Liver (tissue), 9 donors: ENCODE data around the gene ZDHHC19. TPM values are rescaled to one million over a fixed set of nuclear protein-coding genes. Genes with fewer than 3 reads are reported as not detected.

Source experiments
- DNase-seq: peaks from one replicate; pipeline ENCODE4 v3.0.0-alpha.2; 2017; ENCODE audit warnings: low spot score
- H3K27ac ChIP-seq, 2 donors: one replicate each; pipeline ENCODE4 v1.7.0; 2013; ENCODE audit warnings: inconsistent platforms in 2 of 2, low read length in 2 of 2, control low read depth in 1 of 2, low read depth in 1 of 2, mild to moderate bottlenecking in 1 of 2
- H3K27me3 ChIP-seq, 4 donors: one replicate each; pipeline versions ENCODE4 v1.6.1 to v1.7.0; 2013; ENCODE audit warnings: low read length in 3 of 4, inconsistent platforms in 1 of 4, mild to moderate bottlenecking in 1 of 4, moderate library complexity in 1 of 4; ENCODE audit not compliant: control insufficient read depth in 4 of 4, insufficient read depth in 4 of 4
- H3K36me3 ChIP-seq, 4 donors: one replicate each; pipeline versions ENCODE4 v1.6.1 to v1.7.0; 2013; ENCODE audit warnings: low read length in 3 of 4, mild to moderate bottlenecking in 3 of 4, low read depth in 1 of 4, moderate library complexity in 1 of 4; ENCODE audit not compliant: control insufficient read depth in 4 of 4, insufficient read depth in 3 of 4
- H3K4me1 ChIP-seq, 4 donors: one replicate each; pipeline versions ENCODE4 v1.6.1 to v1.7.0; 2013; ENCODE audit warnings: low read length in 3 of 4, mild to moderate bottlenecking in 3 of 4, moderate library complexity in 1 of 4; ENCODE audit not compliant: control insufficient read depth in 4 of 4, insufficient read depth in 4 of 4
- H3K4me3 ChIP-seq, 3 donors: one replicate each; pipeline versions ENCODE4 v1.6.1 to v1.7.0; 2013; ENCODE audit warnings: low read length in 3 of 3, control low read depth in 1 of 3, low read depth in 1 of 3, mild to moderate bottlenecking in 1 of 3
- H3K9ac ChIP-seq, 2 donors: one replicate each; pipeline ENCODE4 v1.7.0; 2013; ENCODE audit warnings: low read length in 2 of 2, mild to moderate bottlenecking in 2 of 2, moderate library complexity in 2 of 2, control low read depth in 1 of 2, low read depth in 1 of 2
- H3K9me3 ChIP-seq, 4 donors: one replicate each; pipeline versions ENCODE4 v1.6.1 to v1.7.0; 2013; ENCODE audit warnings: low read length in 3 of 4; ENCODE audit not compliant: control insufficient read depth in 4 of 4
- EGR1 ChIP-seq, 2 donors: IDR thresholded peaks; 2 replicates each; pipeline ENCODE4 v1.6.1; 2016 to 2018; ENCODE audit warnings: antibody characterized with exemption in 2 of 2, low read depth in 2 of 2
- FOXA1 ChIP-seq: IDR thresholded peaks from 2 replicates; pipeline ENCODE4 v1.6.1; 2016; ENCODE audit warnings: antibody characterized with exemption
- GABPA ChIP-seq, 2 donors: IDR thresholded peaks in 1 of 2; conservative IDR thresholded peaks in 1 of 2; 2 replicates each; pipeline ENCODE4 v1.6.1; 2016; ENCODE audit warnings: antibody characterized with exemption in 2 of 2, mild to moderate bottlenecking in 1 of 2, moderate library complexity in 1 of 2
- HNF4A ChIP-seq, 2 donors: conservative IDR thresholded peaks; 2 replicates each; pipeline ENCODE4 v1.6.1; 2016; ENCODE audit warnings: antibody characterized with exemption in 2 of 2, mild to moderate bottlenecking in 2 of 2
- JUND ChIP-seq, 2 donors: IDR thresholded peaks; 2 replicates each; pipeline ENCODE4 v1.6.1; 2016; ENCODE audit warnings: antibody characterized with exemption in 2 of 2
- NR2F2 ChIP-seq: IDR thresholded peaks from 2 replicates; pipeline ENCODE4 v1.6.1; 2016; ENCODE audit warnings: antibody characterized with exemption
- RAD21 ChIP-seq, 2 donors: IDR thresholded peaks; 2 replicates each; pipeline ENCODE4 v1.6.1; 2016; ENCODE audit warnings: antibody characterized with exemption in 2 of 2, mild to moderate bottlenecking in 2 of 2
- WGBS: extraction: QIAGEN DNeasy Blood & Tissue Kit; methylation state at CpG from one replicate; pipeline ENCODE4 v1.1.7; 2013; 5-methylcytosine and 5-hydroxymethylcytosine counted together
- polyA plus RNA-seq, 2 donors: library from polyadenylated mRNA; stranded (reverse) in 1 of 2; unstranded in 1 of 2; fragments of 200-250 nt in 1 of 2; fragments of >200 nt in 1 of 2; fragmentation: Nextera tagmentation in 1 of 2; extraction: Ambion mirVana in 1 of 2; gene quantifications; one replicate each; pipeline versions ENCODE4 v1.2.1 to v1.2.3, GENCODE V29; 2013 to 2015
- total RNA-seq, 2 donors: library from RNA; depleted of rRNA; stranded (reverse); fragments of >200 nt; gene quantifications; one replicate each; pipeline ENCODE4 v1.2.3, GENCODE V29; 2014
- TF ChIP-seq, protein P1 (sequence below): fragments of 150-350 bp; IDR thresholded peaks from 2 replicates; pipeline ENCODE4 v1.5.1; 2017; ENCODE audit warnings: improper control_type of control experiment, low read depth, low read length; ENCODE audit not compliant: missing input control
- TF ChIP-seq, protein P2 (sequence below): IDR thresholded peaks from 2 replicates; pipeline ENCODE4 v1.6.1; 2016; ENCODE audit warnings: antibody characterized with exemption
- TF ChIP-seq, protein P3 (sequence below): IDR thresholded peaks from 2 replicates; pipeline ENCODE4 v1.6.1; 2016; ENCODE audit warnings: antibody characterized with exemption
- TF ChIP-seq, protein P4 (sequence below): IDR thresholded peaks from 2 replicates; pipeline ENCODE4 v1.6.1; 2016; ENCODE audit warnings: antibody characterized with exemption, mild to moderate bottlenecking
- TF ChIP-seq, protein P5 (sequence below): IDR thresholded peaks from 2 replicates; pipeline ENCODE4 v1.6.1; 2016; ENCODE audit warnings: antibody characterized with exemption
- donor health status: healthy.
- donor health status: healthy.
- donor health status: healthy.
- donor health status: healthy.
- donor health status: healthy.

Gene ZDHHC19
- total and polyA plus RNA-seq, 4 donors: 0.42 to 1.5 (median 0.81) TPM

DNA sequence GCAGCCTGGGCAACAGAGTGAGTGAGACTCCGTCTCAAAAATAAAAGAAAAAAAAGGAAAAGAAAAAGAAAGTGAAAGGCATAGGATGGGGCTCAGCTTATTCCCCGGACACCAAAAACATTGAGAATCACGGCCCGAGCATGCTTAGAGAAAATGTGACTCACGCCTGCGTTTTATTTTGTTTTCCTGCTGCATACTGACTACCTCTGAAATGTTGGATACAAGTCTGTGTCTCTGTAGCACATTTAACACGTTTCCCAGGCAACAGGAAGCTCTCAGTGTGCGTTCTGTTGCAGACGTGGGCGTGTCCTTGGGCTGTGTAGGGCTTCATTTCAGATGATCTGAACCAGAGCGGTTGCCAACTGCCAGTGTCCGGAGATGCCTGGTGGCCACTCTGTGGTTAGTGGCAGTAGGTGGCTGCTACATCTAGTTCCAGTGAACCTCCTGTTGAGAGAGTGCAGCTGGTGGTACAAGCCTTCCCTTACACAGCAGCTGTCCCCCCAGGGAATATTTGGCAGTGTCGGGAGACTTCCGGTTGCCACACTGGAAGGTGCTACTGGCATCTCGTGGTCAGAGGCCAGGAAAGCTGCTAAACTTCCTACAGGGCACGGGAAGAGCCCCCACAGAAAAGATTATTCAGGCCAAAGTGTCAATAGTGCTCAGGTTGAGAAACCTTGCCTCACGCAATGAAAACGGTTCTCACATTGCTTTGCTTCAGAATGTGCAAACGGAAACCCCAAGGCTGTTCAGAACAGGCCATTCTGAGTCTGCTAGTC lies 8.2 kb upstream of the ZDHHC19 start:
- TF ChIP-seq JUND (IDR thresholded peaks at IDR 0.05) (peak in 1 of 2 donors; percentile 26), HNF4A (conservative IDR thresholded peaks at IDR 0.05) (no peak), RAD21 (IDR thresholded peaks at IDR 0.05) (peak in 1 of 2 donors; percentile 12), FOXA1 (no peak)
- no peak for DNase-seq
- no peaks in the 10 kb centered on the region for H3K27me3 ChIP-seq
- H3K27ac ChIP-seq: peak overlapping the region; percentile 42 to 54
- H3K4me3 ChIP-seq: no peak overlapping the region
- no peak overlapping the region for H3K9ac ChIP-seq
- H3K4me1 ChIP-seq: peaks cover 20 to 42% (median 29%) of the 10 kb centered on the region in 4 donors
- WGBS: 41% methylated on average over 19 of the region's 19 CpGs
- H3K36me3 ChIP-seq: peaks cover 0 to 7% (median 2%) of the 10 kb centered on the region in 4 donors
- no peaks in the 10 kb centered on the region for H3K9me3 ChIP-seq

DNA sequence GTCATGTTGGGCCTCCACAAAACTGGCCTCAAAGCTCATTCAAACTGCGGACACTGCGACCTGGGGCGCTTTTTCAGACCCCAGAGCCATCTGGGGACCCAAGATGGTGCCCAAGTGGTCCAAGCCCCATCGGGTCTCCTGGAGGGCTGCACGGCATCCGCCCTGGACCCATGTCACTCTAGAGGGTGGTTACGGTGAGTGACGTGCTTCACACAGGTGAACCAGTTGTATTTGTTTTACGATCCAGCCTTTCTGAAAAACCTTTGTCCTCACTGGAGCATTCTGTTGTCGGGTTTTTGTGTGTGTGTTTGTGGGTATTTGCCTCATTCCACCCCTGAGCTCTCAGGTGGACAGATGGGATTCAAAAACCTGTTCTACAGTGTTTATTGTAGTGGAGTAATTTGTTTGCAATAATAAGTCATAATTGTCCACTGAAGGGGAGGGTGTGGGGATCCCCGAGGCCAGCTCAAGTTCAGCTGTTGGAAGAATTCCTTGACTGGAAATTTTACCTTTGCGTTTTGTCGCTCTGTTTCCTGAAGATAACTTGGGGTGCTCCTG lies 7.0 kb upstream of the ZDHHC19 start:
- WGBS: 61% methylated on average over 13 of the region's 13 CpGs
- H3K27me3 ChIP-seq: no peaks in the 10 kb centered on the region
- no peak for DNase-seq
- TF ChIP-seq JUND (IDR thresholded peaks at IDR 0.05): no peak
- TF ChIP-seq, protein P1, sequence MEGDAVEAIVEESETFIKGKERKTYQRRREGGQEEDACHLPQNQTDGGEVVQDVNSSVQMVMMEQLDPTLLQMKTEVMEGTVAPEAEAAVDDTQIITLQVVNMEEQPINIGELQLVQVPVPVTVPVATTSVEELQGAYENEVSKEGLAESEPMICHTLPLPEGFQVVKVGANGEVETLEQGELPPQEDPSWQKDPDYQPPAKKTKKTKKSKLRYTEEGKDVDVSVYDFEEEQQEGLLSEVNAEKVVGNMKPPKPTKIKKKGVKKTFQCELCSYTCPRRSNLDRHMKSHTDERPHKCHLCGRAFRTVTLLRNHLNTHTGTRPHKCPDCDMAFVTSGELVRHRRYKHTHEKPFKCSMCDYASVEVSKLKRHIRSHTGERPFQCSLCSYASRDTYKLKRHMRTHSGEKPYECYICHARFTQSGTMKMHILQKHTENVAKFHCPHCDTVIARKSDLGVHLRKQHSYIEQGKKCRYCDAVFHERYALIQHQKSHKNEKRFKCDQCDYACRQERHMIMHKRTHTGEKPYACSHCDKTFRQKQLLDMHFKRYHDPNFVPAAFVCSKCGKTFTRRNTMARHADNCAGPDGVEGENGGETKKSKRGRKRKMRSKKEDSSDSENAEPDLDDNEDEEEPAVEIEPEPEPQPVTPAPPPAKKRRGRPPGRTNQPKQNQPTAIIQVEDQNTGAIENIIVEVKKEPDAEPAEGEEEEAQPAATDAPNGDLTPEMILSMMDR: no peak
- H3K4me1 ChIP-seq: peaks cover 20 to 49% (median 34%) of the 10 kb centered on the region in 4 donors
- H3K9ac ChIP-seq: no peak overlapping the region
- H3K36me3 ChIP-seq: peaks cover 0 to 5% (median 2%) of the 10 kb centered on the region in 4 donors
- peak overlapping the region in 1 of 3 donors; percentile 13 for H3K4me3 ChIP-seq
- H3K9me3 ChIP-seq: no peaks in the 10 kb centered on the region
- no peak overlapping the region for H3K27ac ChIP-seq

DNA sequence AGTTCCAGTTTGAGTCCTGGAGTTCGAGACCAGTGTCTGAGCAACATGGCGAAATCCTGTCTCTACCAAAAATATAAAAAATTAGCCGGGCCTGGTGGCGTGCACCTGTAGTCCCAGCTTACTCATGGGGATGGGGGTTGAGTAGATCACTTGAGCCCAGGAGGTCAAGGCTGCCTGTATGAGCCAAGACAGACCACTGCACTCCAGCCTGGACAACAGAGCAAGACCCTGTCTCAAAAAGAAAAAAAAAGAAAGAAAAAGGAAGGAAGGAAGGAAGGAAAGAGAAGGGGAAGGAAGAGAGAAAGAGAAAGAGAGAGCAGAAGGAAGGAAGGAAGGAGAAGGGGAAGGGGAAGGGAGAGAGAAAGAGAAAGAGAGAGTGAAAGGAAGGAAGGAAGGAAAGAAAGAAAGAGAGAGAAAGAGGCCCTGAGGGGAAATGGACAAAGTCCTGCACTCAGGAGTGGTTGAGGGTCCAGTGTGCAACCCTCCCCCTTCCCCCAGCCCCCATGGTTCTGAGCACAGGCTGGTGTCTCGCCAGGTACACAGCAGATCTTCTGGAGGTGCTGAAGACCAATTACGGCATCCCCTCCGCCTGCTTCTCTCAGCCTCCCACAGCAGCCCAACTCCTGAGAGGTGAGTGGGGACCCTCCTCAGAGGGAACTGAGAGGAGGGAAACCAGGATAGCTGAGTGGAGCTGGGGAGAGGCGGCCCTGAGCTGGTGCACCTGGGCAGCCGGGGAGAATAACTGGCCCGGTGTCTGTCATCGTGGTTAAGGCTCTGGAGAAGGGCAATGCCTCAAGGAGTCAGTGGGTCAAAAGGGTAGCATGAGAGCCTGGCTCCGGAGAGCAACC lies 6.3 kb upstream of the ZDHHC19 start:
- Histone ChIP-seq H3K4me3 (peak overlapping the region; percentile 49 to 87 (median 68)), H3K27ac (peak overlapping the region in 1 of 2 donors; percentile 54), H3K36me3 (no peaks in the 10 kb centered on the region), H3K9ac (no peak overlapping the region), H3K4me1 (peaks cover 20 to 49% (median 34%) of the 10 kb centered on the region in 4 donors), H3K27me3 (no peaks in the 10 kb centered on the region), H3K9me3 (no peaks in the 10 kb centered on the region)
- DNase-seq: no peak
- WGBS: 60% methylated on average over 12 of the region's 12 CpGs
- TF ChIP-seq, protein P2, sequence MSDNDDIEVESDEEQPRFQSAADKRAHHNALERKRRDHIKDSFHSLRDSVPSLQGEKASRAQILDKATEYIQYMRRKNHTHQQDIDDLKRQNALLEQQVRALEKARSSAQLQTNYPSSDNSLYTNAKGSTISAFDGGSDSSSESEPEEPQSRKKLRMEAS: no peak
- TF ChIP-seq, protein P3, sequence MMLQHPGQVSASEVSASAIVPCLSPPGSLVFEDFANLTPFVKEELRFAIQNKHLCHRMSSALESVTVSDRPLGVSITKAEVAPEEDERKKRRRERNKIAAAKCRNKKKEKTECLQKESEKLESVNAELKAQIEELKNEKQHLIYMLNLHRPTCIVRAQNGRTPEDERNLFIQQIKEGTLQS: no peak
- TF ChIP-seq, protein P4, sequence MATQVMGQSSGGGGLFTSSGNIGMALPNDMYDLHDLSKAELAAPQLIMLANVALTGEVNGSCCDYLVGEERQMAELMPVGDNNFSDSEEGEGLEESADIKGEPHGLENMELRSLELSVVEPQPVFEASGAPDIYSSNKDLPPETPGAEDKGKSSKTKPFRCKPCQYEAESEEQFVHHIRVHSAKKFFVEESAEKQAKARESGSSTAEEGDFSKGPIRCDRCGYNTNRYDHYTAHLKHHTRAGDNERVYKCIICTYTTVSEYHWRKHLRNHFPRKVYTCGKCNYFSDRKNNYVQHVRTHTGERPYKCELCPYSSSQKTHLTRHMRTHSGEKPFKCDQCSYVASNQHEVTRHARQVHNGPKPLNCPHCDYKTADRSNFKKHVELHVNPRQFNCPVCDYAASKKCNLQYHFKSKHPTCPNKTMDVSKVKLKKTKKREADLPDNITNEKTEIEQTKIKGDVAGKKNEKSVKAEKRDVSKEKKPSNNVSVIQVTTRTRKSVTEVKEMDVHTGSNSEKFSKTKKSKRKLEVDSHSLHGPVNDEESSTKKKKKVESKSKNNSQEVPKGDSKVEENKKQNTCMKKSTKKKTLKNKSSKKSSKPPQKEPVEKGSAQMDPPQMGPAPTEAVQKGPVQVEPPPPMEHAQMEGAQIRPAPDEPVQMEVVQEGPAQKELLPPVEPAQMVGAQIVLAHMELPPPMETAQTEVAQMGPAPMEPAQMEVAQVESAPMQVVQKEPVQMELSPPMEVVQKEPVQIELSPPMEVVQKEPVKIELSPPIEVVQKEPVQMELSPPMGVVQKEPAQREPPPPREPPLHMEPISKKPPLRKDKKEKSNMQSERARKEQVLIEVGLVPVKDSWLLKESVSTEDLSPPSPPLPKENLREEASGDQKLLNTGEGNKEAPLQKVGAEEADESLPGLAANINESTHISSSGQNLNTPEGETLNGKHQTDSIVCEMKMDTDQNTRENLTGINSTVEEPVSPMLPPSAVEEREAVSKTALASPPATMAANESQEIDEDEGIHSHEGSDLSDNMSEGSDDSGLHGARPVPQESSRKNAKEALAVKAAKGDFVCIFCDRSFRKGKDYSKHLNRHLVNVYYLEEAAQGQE: no peak
- TF ChIP-seq GABPA (IDR thresholded peaks at IDR 0.05 in 1 of 2, conservative IDR thresholded peaks at IDR 0.05 in 1 of 2) (no peak), JUND (IDR thresholded peaks at IDR 0.05) (no peak), NR2F2 (no peak), RAD21 (IDR thresholded peaks at IDR 0.05) (no peak), EGR1 (IDR thresholded peaks at IDR 0.05; ENCODE audit: low read depth in 2 of 2) (no peak), FOXA1 (no peak)
- TF ChIP-seq, protein P1: no peak
- TF ChIP-seq, protein P5, sequence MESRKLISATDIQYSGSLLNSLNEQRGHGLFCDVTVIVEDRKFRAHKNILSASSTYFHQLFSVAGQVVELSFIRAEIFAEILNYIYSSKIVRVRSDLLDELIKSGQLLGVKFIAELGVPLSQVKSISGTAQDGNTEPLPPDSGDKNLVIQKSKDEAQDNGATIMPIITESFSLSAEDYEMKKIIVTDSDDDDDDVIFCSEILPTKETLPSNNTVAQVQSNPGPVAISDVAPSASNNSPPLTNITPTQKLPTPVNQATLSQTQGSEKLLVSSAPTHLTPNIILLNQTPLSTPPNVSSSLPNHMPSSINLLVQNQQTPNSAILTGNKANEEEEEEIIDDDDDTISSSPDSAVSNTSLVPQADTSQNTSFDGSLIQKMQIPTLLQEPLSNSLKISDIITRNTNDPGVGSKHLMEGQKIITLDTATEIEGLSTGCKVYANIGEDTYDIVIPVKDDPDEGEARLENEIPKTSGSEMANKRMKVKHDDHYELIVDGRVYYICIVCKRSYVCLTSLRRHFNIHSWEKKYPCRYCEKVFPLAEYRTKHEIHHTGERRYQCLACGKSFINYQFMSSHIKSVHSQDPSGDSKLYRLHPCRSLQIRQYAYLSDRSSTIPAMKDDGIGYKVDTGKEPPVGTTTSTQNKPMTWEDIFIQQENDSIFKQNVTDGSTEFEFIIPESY: no peak
